GM19351 (cell line): ENCODE measurements around the gene MDFI.

Source experiments
- ATAC-seq: cut with Tn5 transposase; IDR thresholded peaks from one replicate; pipeline ENCODE4 v1.9.1; 2021; ENCODE audit warnings: mild to moderate bottlenecking, moderate library complexity; ENCODE audit not compliant: unreplicated experiment

MDFI gene

GRCh38 chr6:41670703-41671360 lies 32.6 kb downstream of the MDFI start:
- no peak for ATAC-seq

- ATAC-seq, result no peak
Measured at GRCh38 chr6:41671376-41671775, 33.1 kb downstream of the MDFI start.

- no peak for ATAC-seq
Measured at GRCh38 chr6:41672016-41672415, 33.7 kb downstream of the MDFI start.

GRCh38 chr6:41672816-41673703 lies 34.8 kb downstream of the MDFI start:
- ATAC-seq, result no peak

- no peak for ATAC-seq
Measured at GRCh38 chr6:41673704-41674000, 35.4 kb downstream of the MDFI start.

- no peak for ATAC-seq
Measured at GRCh38 chr6:41674231-41675000, 36.1 kb downstream of the MDFI start.

- ATAC-seq, result no peak
Measured at GRCh38 chr6:41675176-41675775, 37.0 kb downstream of the MDFI start.

- ATAC-seq, result no peak
Measured at GRCh38 chr6:41675992-41676391, 37.7 kb downstream of the MDFI start.

- ATAC-seq, result no peak
Measured at GRCh38 chr6:41676431-41676830, 38.2 kb downstream of the MDFI start.

- no peak for ATAC-seq
Measured at GRCh38 chr6:41677124-41677921, 39.1 kb downstream of the MDFI start.

- no peak for ATAC-seq
Measured at GRCh38 chr6:41678511-41679084, 40.3 kb downstream of the MDFI start.

- ATAC-seq, result no peak
Measured at GRCh38 chr6:41679696-41680095, 41.4 kb downstream of the MDFI start.

GRCh38 chr6:41680182-41680965 lies 42.1 kb downstream of the MDFI start:
- ATAC-seq, result no peak

GRCh38 chr6:41682056-41682477 lies 43.8 kb downstream of the MDFI start:
- peak; percentile 66 for ATAC-seq

- ATAC-seq, result no peak
Measured at GRCh38 chr6:41682497-41683272, 44.4 kb downstream of the MDFI start.

GRCh38 chr6:41683273-41683522 lies 44.9 kb downstream of the MDFI start:
- ATAC-seq, result no peak

GRCh38 chr6:41683523-41684310 lies 45.4 kb downstream of the MDFI start:
- peak; percentile 73 for ATAC-seq
